HEK293T (cell line): ENCODE measurements around the gene C2.

Source experiments
- CTCF ChIA-PET: fragments of 350-600 bp; formaldehyde crosslinking; extraction: SDS; loops from one replicate; lab custom pipeline; 2021; ENCODE audit warnings: antibody characterized with exemption, inconsistent platforms; lab: Yijun Ruan, JAX
- POLR2A ChIA-PET: fragments of 350-600 bp; formaldehyde crosslinking; extraction: SDS; loops from one replicate; lab custom pipeline; 2020; ENCODE audit warnings: antibody characterized with exemption, inconsistent platforms; lab: Yijun Ruan, JAX
- DNase-seq: peaks from one replicate; pipeline ENCODE4 v3.0.0; 2012; ENCODE audit warnings: mixed read lengths; ENCODE audit errors: extremely low spot score
- ARNT ChIP-seq: fragments of 450-650 bp; IDR thresholded peaks from 2 replicates; pipeline ENCODE4 v1.6.1; 2017; ENCODE audit warnings: mild to moderate bottlenecking
- BHLHE40 ChIP-seq: fragments of 450-650 bp; IDR thresholded peaks from 2 replicates; pipeline ENCODE4 v1.6.1; 2016; ENCODE audit warnings: mild to moderate bottlenecking, moderate library complexity, borderline replicate concordance
- CTBP1 ChIP-seq: fragments of 450-650 bp; IDR thresholded peaks from 2 replicates; pipeline ENCODE4 v1.6.1; 2016; ENCODE audit warnings: borderline replicate concordance
- ELF4 ChIP-seq: fragments of 450-650 bp; IDR thresholded peaks from 2 replicates; pipeline ENCODE4 v1.6.1; 2017; ENCODE audit warnings: antibody characterized with exemption
- FOXA1 ChIP-seq: fragments of 450-650 bp; IDR thresholded peaks from 2 replicates; pipeline ENCODE4 v1.6.1; 2016; ENCODE audit warnings: mild to moderate bottlenecking
- FOXK2 ChIP-seq: fragments of 450-650 bp; IDR thresholded peaks from 2 replicates; pipeline ENCODE4 v1.6.1; 2016; ENCODE audit warnings: mild to moderate bottlenecking
- FOXM1 ChIP-seq: fragments of 450-650 bp; IDR thresholded peaks from 2 replicates; pipeline ENCODE4 v1.6.1; 2017; ENCODE audit warnings: mild to moderate bottlenecking, borderline replicate concordance
- HDGF ChIP-seq: fragments of 450-650 bp; IDR thresholded peaks from 2 replicates; pipeline ENCODE4 v1.6.1; 2017; ENCODE audit warnings: antibody characterized with exemption, borderline replicate concordance
- L3MBTL2 ChIP-seq: fragments of 450-650 bp; conservative IDR thresholded peaks from 2 replicates; pipeline ENCODE4 v1.6.1; 2016; ENCODE audit warnings: mild to moderate bottlenecking
- LEF1 ChIP-seq: fragments of 450-650 bp; IDR thresholded peaks from 2 replicates; pipeline ENCODE4 v1.6.1; 2017; ENCODE audit warnings: mild to moderate bottlenecking, borderline replicate concordance
- NFRKB ChIP-seq: fragments of 450-650 bp; IDR thresholded peaks from 2 replicates; pipeline ENCODE4 v1.6.1; 2016; ENCODE audit warnings: mild to moderate bottlenecking, moderate library complexity
- PKNOX1 ChIP-seq: fragments of 450-650 bp; IDR thresholded peaks from 2 replicates; pipeline ENCODE4 v1.6.1; 2016
- SP1 ChIP-seq: fragments of 450-650 bp; IDR thresholded peaks from 2 replicates; pipeline ENCODE4 v1.6.1; 2017
- SUZ12 ChIP-seq: fragments of 450-650 bp; IDR thresholded peaks from 2 replicates; pipeline ENCODE4 v1.6.1; 2016; ENCODE audit warnings: mild to moderate bottlenecking
- TARDBP ChIP-seq: fragments of 450-650 bp; IDR thresholded peaks from 2 replicates; pipeline ENCODE4 v1.6.1; 2016
- ZNF384 ChIP-seq: fragments of 450-650 bp; IDR thresholded peaks from 2 replicates; pipeline ENCODE4 v1.6.1; 2016

C2 gene

DNA sequence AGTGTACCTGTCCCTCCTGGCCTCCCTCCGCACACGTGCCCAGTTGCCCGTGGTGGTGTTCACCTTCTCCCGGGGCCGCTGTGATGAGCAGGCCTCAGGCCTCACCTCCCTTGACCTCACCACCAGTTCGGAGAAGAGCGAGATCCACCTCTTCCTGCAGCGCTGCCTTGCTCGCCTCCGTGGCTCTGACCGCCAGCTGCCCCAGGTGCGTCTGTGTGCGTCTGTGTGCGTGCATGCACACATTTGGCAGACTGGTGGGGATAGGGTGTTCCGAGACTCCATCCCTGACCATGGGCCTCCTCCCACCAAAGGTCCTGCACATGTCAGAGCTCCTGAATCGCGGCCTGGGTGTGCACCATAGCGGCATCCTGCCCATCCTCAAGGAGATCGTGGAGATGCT, 36.4 kb downstream of the C2 start:
- no peak for DNase-seq
- ChIA-PET POLR2A (interaction anchor here (8.0 kb wide), 1 partner anchor 8 kb away, joined by 84 read pairs; the partner anchor contains the start of gene DXO), CTCF (no interaction called here)
- TF ChIP-seq BHLHE40 (no peak), FOXK2 (no peak), TARDBP (no peak), HDGF (no peak), FOXM1 (no peak), ELF4 (no peak), ARNT (no peak), LEF1 (no peak), SUZ12 (no peak), SP1 (no peak), L3MBTL2 (no peak), NFRKB (no peak), FOXA1 (no peak), CTBP1 (no peak), ZNF384 (no peak), PKNOX1 (no peak)

DNA sequence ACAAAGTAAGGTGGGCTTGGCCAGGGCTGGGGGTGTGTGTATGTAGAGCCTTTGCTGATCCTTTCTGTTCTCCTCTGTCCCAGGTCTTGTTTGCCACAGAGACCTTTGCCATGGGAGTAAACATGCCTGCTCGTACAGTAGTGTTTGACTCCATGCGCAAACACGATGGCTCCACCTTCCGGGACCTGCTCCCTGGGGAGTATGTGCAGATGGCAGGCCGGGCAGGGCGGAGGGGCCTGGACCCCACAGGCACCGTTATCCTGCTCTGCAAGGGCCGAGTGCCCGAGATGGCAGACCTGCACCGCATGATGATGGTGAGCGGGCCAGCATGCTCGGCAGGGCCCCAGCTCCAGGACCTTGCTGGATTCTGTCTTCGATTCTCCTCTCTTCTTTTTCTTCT, 38.2 kb downstream of the C2 start:
- ChIA-PET CTCF (interaction anchor here (0.7 kb wide), 1 partner anchor 13 kb away, joined by 5 read pairs; no protein-coding TSS in a partner anchor), POLR2A (no interaction called here)
- TF ChIP-seq FOXM1 (no peak), SP1 (no peak), PKNOX1 (no peak), BHLHE40 (no peak), NFRKB (no peak), ARNT (no peak), LEF1 (no peak), ZNF384 (no peak), ELF4 (no peak), TARDBP (no peak), HDGF (no peak)
- DNase-seq, result no peak

- CTCF ChIA-PET, result interaction anchor here (0.6 kb wide), 1 partner anchor 15 kb away, joined by 4 read pairs; no protein-coding TSS in a partner anchor
- no peak for DNase-seq
- POLR2A ChIA-PET, result no interaction called here
- TF ChIP-seq ELF4 (no peak), BHLHE40 (no peak)
Observed at GRCh38 chr6:31966506-31966905, 39.0 kb downstream of the C2 start.

DNA sequence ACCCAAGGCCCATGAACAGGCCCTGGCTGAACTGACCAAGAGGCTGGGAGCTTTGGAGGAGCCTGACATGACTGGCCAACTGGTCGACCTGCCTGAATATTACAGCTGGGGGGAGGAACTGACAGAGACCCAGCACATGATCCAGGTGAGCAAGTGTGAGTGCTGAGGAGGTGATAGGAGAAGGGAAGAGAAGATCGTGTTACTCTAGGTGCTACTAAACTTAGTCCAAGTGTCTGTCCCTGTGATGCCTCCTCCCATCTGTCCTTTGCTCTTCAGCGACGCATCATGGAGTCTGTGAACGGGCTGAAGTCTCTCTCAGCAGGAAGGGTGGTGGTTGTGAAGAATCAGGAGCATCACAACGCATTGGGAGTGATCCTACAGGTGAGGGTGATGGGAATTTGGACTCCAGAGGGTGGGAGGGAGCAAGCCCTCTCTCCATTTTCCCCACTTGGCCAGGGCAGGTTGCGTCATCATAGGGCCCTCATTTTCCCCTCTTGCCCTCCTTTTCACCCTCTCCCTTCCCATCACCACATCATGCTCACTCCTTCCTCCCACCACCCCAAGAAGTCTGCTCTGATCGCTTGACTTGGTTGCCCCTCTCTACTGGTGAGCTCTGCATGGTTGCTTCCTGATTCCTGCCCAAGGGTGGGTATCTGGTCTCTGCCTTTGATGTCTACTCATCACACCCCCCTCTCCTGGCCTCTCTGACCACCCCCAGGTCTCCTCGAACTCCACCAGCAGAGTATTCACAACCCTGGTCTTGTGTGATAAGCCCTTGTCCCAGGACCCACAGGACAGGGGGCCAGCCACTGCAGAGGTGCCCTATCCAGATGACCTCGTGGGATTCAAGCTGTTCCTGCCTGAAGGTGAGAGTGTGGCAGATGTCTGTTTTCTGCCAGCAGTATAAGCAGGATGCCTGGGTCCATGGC, 39.7 kb downstream of the C2 start:
- ChIA-PET POLR2A (no interaction called here), CTCF (interaction anchor here (0.6 kb wide), 1 partner anchor 15 kb away, joined by 4 read pairs; no protein-coding TSS in a partner anchor)
- TF ChIP-seq TARDBP (no peak), LEF1 (no peak), ELF4 (no peak), HDGF (no peak), SUZ12 (no peak), ARNT (no peak), ZNF384 (no peak), FOXA1 (no peak), L3MBTL2 (no peak), FOXK2 (no peak), PKNOX1 (no peak), FOXM1 (no peak), NFRKB (no peak), CTBP1 (no peak), SP1 (no peak), BHLHE40 (no peak)
- no peak for DNase-seq

GRCh38 chr6:31967926-31968320, 40.4 kb downstream of the C2 start:
- POLR2A ChIA-PET, result no interaction called here
- CTCF ChIA-PET, result no interaction called here
- TF ChIP-seq NFRKB (no peak), ARNT (no peak), ELF4 (no peak), ZNF384 (no peak), LEF1 (no peak), SP1 (no peak), CTBP1 (no peak), PKNOX1 (no peak), HDGF (no peak), TARDBP (no peak), FOXK2 (no peak), BHLHE40 (no peak), FOXA1 (no peak), SUZ12 (no peak), FOXM1 (no peak), L3MBTL2 (no peak)
- no peak for DNase-seq
